ENCODE results near the gene TULP4. TPM values are rescaled to one million over a fixed set of nuclear protein-coding genes. Genes with fewer than 3 reads are reported as not detected.
"Not testable (repeated sequence)": the region's sequence is repeated elsewhere in the genome, so short reads cannot be mapped to it uniquely, and the experiment has no call there.

TULP4 gene
- polyA plus RNA-seq, 3 donors, result 6.5 to 10.6 (median 7.9) TPM

- Histone ChIP-seq H3K27me3 (ENCODE audit: control insufficient read depth in 2 of 2, insufficient read depth in 2 of 2, low read length in 2 of 2) (no peaks in the 10 kb centered on the region), H2AFZ (ENCODE audit: insufficient read depth, low read depth, low read length, poor library complexity, severe bottlenecking) (no peak overlapping the region), H3K4me1 (ENCODE audit: control insufficient read depth in 1 of 2, insufficient read depth in 2 of 2, low read length in 2 of 2) (no peaks in the 10 kb centered on the region), H3K4me3 (replicated peaks in 1 of 3; ENCODE audit: low read depth in 2 of 3, low read length in 3 of 3) (no peak overlapping the region), H4K20me1 (ENCODE audit: insufficient read depth, low read length) (peaks cover 24% of the 10 kb centered on the region), H3K9me3 (replicated peaks in 1 of 2; ENCODE audit: control insufficient read depth in 1 of 2, insufficient read depth in 1 of 2, low read length in 2 of 2) (no peaks in the 10 kb centered on the region), H3K36me3 (replicated peaks in 1 of 2; ENCODE audit: control insufficient read depth in 1 of 2, insufficient read depth in 2 of 2, low read length in 2 of 2) (no peaks in the 10 kb centered on the region), H3K79me2 (ENCODE audit: insufficient read depth, low read length) (no peaks in the 10 kb centered on the region), H3K4me2 (replicated peaks; ENCODE audit: extremely low read depth, low read length, poor library complexity, severe bottlenecking) (no peak overlapping the region), H3K9ac (ENCODE audit: insufficient read depth, low read length, poor library complexity, severe bottlenecking) (no peak overlapping the region), H3K27ac (ENCODE audit: low read depth in 1 of 2, low read length in 2 of 2) (no peak overlapping the region)
- intact Hi-C loops (cut with micrococcal nuclease), result no loop called here
- no peaks in the 10 kb centered on the region for H3K27me3 Mint-ChIP-seq (ENCODE audit: low read depth in 3 of 3)
- H3K36me3 Mint-ChIP-seq, result peaks cover 8 to 10% of the 10 kb centered on the region in 2 donors
- H3K9me3 Mint-ChIP-seq, result no peaks in the 10 kb centered on the region
- TF ChIP-seq CTCF (IDR thresholded peaks at IDR 0.05), result no peak
- no peak overlapping the region for H3K27ac Mint-ChIP-seq
- DNase-seq, result no peak
- H3K4me1 Mint-ChIP-seq, result no peaks in the 10 kb centered on the region
- no peak overlapping the region for H3K4me3 Mint-ChIP-seq
Observed at GRCh38 chr6:158402184-158402583, 89.9 kb downstream of the TULP4 start.

GRCh38 chr6:158405321-158405831, 93.1 kb downstream of the TULP4 start:
- H3K9ac ChIP-seq (ENCODE audit: insufficient read depth, low read length, poor library complexity, severe bottlenecking), result not testable (repeated sequence)

More at GRCh38 chr6:158405321-158405831, 93.1 kb downstream of the TULP4 start:
- DNase-seq; H3K36me3 Mint-ChIP-seq; H3K27ac ChIP-seq (ENCODE audit: low read depth in 1 of 2, low read length in 2 of 2); H3K79me2 ChIP-seq (ENCODE audit: insufficient read depth, low read length); H2AFZ ChIP-seq (ENCODE audit: insufficient read depth, low read depth, low read length, poor library complexity, severe bottlenecking); intact Hi-C loops (cut with micrococcal nuclease); H3K36me3 ChIP-seq (replicated peaks in 1 of 2; ENCODE audit: control insufficient read depth in 1 of 2, insufficient read depth in 2 of 2, low read length in 2 of 2); H3K4me3 ChIP-seq (replicated peaks in 1 of 3; ENCODE audit: low read depth in 2 of 3, low read length in 3 of 3); H3K9me3 Mint-ChIP-seq; H3K27me3 ChIP-seq (ENCODE audit: control insufficient read depth in 2 of 2, insufficient read depth in 2 of 2, low read length in 2 of 2); H3K4me3 Mint-ChIP-seq; H3K4me2 ChIP-seq (replicated peaks; ENCODE audit: extremely low read depth, low read length, poor library complexity, severe bottlenecking); H3K4me1 Mint-ChIP-seq; H3K4me1 ChIP-seq (ENCODE audit: control insufficient read depth in 1 of 2, insufficient read depth in 2 of 2, low read length in 2 of 2); H3K9me3 ChIP-seq (replicated peaks in 1 of 2; ENCODE audit: control insufficient read depth in 1 of 2, insufficient read depth in 1 of 2, low read length in 2 of 2); H3K27ac Mint-ChIP-seq; H3K27me3 Mint-ChIP-seq (ENCODE audit: low read depth in 3 of 3): not testable (repeated sequence)
- peaks cover 28% of the 10 kb centered on the region for H4K20me1 ChIP-seq (ENCODE audit: insufficient read depth, low read length)
- 80% methylated on average over 9 of the region's 12 CpGs for WGBS (ENCODE audit: insufficient coverage)
